Fibroblast of pulmonary artery (primary cell): ENCODE measurements around the gene USP10.

Source experiments
- DNase-seq: peaks from one replicate; pipeline ENCODE4 v3.0.0-alpha.2; 2010; ENCODE audit warnings: low read depth
- H3K4me3 ChIP-seq: replicated peaks from 2 replicates; pipeline ENCODE4 v1.5.1; 2011; ENCODE audit warnings: low read depth, mild to moderate bottlenecking, control low read depth, low read length, moderate library complexity
- TF ChIP-seq, protein P1 (sequence below): IDR thresholded peaks from 2 replicates; pipeline ENCODE4 v1.5.1; 2011; ENCODE audit warnings: mild to moderate bottlenecking, control low read depth, low read length, inconsistent platforms; ENCODE audit errors: missing control alignments

USP10 gene

DNA sequence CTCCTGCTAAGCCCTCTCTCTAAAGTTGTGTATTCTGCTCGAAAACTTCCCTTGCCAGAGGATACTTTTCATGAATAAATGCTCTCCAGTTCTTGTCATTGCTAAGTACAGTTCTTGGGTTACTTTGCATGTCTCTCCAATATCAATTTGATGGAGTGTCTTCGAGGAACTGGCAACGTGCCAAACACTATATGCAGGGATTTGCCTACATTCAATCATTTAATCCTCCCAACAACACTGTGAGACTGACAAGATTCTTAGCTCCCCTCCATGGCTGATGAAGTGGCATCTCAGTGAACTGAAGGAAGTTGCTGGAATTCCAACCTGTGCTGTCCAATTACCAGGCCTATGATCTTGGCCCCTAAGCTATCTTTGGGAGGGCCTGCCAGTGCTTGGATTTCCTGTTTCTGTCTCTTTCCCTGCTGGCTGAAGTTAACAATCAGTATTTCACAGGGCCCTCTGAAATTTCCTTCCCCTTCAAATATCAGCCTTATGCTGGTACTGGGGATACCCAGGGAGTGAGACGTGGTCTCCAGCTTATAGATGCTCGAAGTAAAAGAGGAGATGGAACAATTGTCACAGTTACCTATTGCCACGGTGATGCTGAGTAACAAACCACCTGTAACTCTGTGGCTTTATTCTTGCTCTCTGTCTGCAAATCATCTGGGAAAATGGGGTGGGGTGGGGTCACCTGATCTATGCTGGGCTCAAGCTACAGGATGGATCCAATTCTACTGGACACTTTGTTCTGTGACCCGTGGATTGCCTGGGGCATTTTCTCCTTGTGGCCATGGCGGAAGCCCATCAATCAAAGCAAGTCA is 100.6 kb downstream of the USP10 start:
- TF ChIP-seq, protein P1, sequence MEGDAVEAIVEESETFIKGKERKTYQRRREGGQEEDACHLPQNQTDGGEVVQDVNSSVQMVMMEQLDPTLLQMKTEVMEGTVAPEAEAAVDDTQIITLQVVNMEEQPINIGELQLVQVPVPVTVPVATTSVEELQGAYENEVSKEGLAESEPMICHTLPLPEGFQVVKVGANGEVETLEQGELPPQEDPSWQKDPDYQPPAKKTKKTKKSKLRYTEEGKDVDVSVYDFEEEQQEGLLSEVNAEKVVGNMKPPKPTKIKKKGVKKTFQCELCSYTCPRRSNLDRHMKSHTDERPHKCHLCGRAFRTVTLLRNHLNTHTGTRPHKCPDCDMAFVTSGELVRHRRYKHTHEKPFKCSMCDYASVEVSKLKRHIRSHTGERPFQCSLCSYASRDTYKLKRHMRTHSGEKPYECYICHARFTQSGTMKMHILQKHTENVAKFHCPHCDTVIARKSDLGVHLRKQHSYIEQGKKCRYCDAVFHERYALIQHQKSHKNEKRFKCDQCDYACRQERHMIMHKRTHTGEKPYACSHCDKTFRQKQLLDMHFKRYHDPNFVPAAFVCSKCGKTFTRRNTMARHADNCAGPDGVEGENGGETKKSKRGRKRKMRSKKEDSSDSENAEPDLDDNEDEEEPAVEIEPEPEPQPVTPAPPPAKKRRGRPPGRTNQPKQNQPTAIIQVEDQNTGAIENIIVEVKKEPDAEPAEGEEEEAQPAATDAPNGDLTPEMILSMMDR: no peak
- DNase-seq: no peak
- no peak overlapping the region for H3K4me3 ChIP-seq

DNA sequence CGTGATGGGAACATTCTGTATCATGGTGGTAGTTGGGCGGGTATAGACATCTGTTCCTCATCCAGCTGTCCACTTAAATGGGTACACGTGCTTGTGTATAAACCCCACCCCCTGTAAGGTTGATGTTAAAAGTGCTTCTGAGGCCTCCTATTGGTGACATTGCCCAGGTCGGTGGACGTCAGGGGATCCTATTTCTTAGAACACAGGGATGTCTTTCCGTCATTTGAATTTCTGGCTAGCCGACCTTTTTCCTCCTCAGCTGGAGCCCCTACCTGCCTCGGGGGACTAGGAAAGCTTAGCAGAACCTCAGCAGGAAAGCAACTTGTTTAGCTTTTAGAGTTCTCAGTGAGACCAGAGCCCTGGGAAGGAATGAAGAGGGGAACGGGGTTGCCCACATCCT is 103.3 kb downstream of the USP10 start:
- TF ChIP-seq, protein P1: no peak
- no peak overlapping the region for H3K4me3 ChIP-seq
- DNase-seq: no peak

DNA sequence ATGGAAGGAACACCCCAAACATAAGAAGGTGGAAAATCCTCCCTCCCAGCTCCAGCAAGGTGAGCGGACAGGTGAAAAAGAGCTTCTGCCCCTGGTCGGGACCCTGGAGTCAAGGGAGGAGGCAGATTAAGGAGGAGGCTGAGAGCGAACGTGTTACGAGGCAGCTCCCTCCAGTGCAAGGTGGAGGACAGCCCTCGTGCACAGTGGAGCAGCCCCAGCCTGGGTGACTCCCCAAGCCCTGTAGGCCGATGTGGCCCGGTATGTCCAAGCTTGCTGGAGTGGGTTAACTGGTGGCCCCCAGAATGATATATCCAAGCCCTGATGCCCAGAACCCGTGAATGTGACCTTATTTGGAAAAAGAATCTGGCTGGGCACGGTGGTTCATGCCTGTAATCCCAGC is 104.5 kb downstream of the USP10 start:
- no peak overlapping the region for H3K4me3 ChIP-seq
- TF ChIP-seq, protein P1: no peak
- no peak for DNase-seq

DNA sequence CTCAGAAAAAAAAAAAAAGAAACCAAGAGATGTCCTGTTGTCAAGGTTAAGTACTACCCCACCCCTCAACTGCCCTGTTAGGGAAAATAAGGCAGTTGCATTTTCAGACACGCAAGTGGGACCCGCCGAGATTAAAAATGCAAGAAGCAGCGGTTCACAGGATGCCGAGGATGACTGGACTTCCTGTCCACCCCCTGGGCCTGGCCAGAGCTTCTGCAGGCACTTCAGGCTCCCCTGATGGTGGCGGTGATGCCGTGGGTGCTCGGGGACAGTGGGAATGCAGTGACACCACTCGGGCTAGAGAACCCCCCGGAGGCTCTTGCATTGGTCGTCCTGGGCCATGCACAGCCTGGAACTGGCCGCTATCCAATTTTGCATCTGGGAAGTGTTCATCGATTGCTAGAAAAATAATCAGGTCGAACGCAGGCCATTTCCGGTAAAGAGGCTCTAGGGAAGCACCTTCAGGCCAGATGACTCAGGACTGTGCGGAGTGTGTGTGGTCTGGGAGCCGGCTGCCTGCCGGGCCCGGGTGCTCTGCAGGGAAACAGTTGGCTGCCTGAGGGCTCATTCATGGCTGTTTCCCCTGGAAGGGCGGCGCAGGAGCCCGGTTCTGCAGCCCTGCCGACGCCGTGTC is 106.6 kb downstream of the USP10 start:
- peak overlapping the region; percentile 27 for H3K4me3 ChIP-seq
- TF ChIP-seq, protein P1: no peak
- peak; percentile 92 for DNase-seq

DNA sequence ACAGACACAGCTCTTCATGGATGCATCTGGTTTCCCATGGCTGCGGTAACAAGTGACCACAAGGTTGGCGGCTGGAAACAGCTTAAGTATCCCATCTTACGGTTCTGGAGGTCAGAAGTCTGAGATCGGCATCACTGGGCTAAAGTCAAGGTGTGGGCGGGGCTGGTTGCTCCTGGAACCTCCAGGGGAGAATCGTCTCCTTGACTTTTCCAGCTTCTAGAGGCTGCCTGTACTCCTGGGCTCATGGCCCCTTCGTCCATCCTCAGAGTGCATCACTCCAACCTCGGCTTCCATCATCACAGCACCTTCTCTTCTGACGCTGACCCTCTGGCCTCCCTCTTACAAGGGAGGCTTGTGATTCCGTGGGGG is 107.1 kb downstream of the USP10 start:
- TF ChIP-seq, protein P1: no peak
- DNase-seq: no peak
- H3K4me3 ChIP-seq: no peak overlapping the region

DNA sequence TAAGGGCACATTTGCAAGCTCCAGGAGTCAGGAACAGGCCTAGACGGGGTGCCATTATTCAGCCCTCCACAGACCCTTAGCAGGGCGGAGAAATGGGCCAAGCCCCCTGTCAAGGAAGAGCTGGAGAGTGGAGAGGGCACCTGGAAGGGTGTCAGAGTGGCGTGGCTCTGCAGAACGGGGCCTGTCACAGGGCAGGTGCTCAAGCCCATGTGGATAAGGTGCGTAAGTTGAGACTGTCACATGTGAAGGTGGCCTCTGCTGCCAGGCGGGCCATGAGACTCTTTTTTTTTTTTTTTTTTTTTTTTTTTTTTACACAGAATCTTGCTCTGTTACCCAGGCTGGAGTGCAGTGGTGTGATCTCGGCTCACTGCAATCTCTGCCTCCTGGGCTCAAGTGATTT is 108.0 kb downstream of the USP10 start:
- TF ChIP-seq, protein P1: no peak
- H3K4me3 ChIP-seq: no peak overlapping the region
- no peak for DNase-seq
